Spleen (tissue), 13 donors: Measurements from ENCODE around the gene TMEM270. TPM values are rescaled to one million over a fixed set of nuclear protein-coding genes. Genes with fewer than 3 reads are reported as not detected.

Experiments used
- DNase-seq: peaks from one replicate; pipeline ENCODE4 v3.0.0-alpha.2; 2020
- H3K27ac ChIP-seq, 8 donors: fragments of 200-600 bp; sonication (generic) in 7 of 8; 1 replicate in 4 of 8; 2 replicates in 4 of 8; pipeline versions ENCODE4 v1.5.0 to v1.8.0; 2016 to 2021; ENCODE audit warnings: inconsistent platforms in 4 of 8, mild to moderate bottlenecking in 4 of 8, moderate library complexity in 1 of 8
- H3K27me3 ChIP-seq, 7 donors: fragments of 200-600 bp; sonication (generic) in 6 of 7; replicated peaks in 1 of 7; 1 replicate in 4 of 7; 2 replicates in 3 of 7; pipeline versions ENCODE4 v1.5.0 to v1.8.0; 2016 to 2021; ENCODE audit warnings: inconsistent platforms in 3 of 7, mild to moderate bottlenecking in 1 of 7
- H3K36me3 ChIP-seq, 6 donors: fragments of 200-600 bp; sonication (generic) in 5 of 6; 1 replicate in 4 of 6; 2 replicates in 2 of 6; pipeline versions ENCODE4 v1.5.0 to v1.8.0; 2016 to 2021; ENCODE audit warnings: inconsistent platforms in 2 of 6
- H3K4me1 ChIP-seq, 6 donors: fragments of 200-600 bp; sonication (generic) in 5 of 6; 1 replicate in 3 of 6; 2 replicates in 3 of 6; pipeline versions ENCODE4 v1.5.0 to v1.8.0; 2016 to 2021; ENCODE audit warnings: inconsistent platforms in 3 of 6
- H3K4me3 ChIP-seq, 8 donors: fragments of 200-600 bp; sonication (generic) in 7 of 8; 1 replicate in 4 of 8; 2 replicates in 4 of 8; pipeline versions ENCODE4 v1.5.0 to v1.8.0; 2016 to 2021; ENCODE audit warnings: inconsistent platforms in 4 of 8, mild to moderate bottlenecking in 4 of 8, moderate library complexity in 2 of 8
- H3K9me3 ChIP-seq, 8 donors: fragments of 200-600 bp; sonication (generic) in 7 of 8; 1 replicate in 4 of 8; 2 replicates in 4 of 8; pipeline versions ENCODE4 v1.5.0 to v1.8.0; 2016 to 2021; ENCODE audit warnings: inconsistent platforms in 4 of 8
- POLR2A ChIP-seq, 3 donors: fragments of 450-650 bp; IDR thresholded peaks; one replicate each; pipeline ENCODE4 v1.5.1; 2017; ENCODE audit warnings: antibody characterized with exemption in 3 of 3, mild to moderate bottlenecking in 1 of 3
- POLR2AphosphoS5 ChIP-seq, 3 donors: sonication (generic); formaldehyde crosslinking; IDR thresholded peaks; one replicate each; pipeline ENCODE4 v1.5.1; 2017; ENCODE audit warnings: antibody characterized with exemption in 3 of 3
- WGBS, 5 donors: extraction: QIAGEN DNeasy Blood & Tissue Kit in 3 of 5; methylation state at CpG; one replicate each; pipeline versions ENCODE4 v1.1.5 to v1.1.7; 2013 to 2018; 5-methylcytosine and 5-hydroxymethylcytosine counted together
- intact Hi-C: fragments of 100-400 bp; cut with DNase I; formaldehyde crosslinking; loops from one replicate; pipeline ENCODE4 v1.15.0; 2023; ENCODE audit warnings: low total_unique reads
- long read RNA-seq, 2 donors: transcript quantifications; one replicate each; lab custom pipeline, GENCODE V29; 2026
- polyA plus RNA-seq, 3 donors: library from polyadenylated mRNA; stranded (reverse); fragments of 200-250 nt; gene quantifications; one replicate each; pipeline ENCODE4 v1.2.1, GENCODE V29; 2013
- total RNA-seq, 7 donors: library from RNA; depleted of rRNA in 3 of 7; stranded (reverse); fragments of >200 nt in 3 of 7; fragmentation: NEBNext Ultra II Directional in 4 of 7; extraction: Animal tissue kit (Norgen Biotek cat#: 25700) in 4 of 7; gene quantifications; one replicate each; pipeline versions ENCODE4 v1.1.0 to v1.2.1, GENCODE V29; 2016 to 2021
- TF ChIP-seq, protein P1 (sequence below), 11 experiments: fragments of 200-600 bp in 7 of 11; fragments of 450-650 bp in 4 of 11; sonication (generic) in 4 of 11; IDR thresholded peaks in 8 of 11; conservative IDR thresholded peaks in 3 of 11; 1 replicate in 7 of 11; 2 replicates in 4 of 11; pipeline versions ENCODE4 v1.4.0 to v1.8.0; 2016 to 2021; ENCODE audit warnings: antibody characterized with exemption in 11 of 11, inconsistent platforms in 4 of 11, mild to moderate bottlenecking in 1 of 11
- donor health status: healthy with polysubstance abuse.
- donor health status: DM: no; HTN: no; CAD: no; lungs with moderate emphysema.
- donor health status: DM: no; HTN: no; CAD: no.
- donor health status: Bipolar disorder and iron deficiency.
- donor health status: healthy.
- donor health status: DM: no; HTN: no; CAD: no.
- donor health status: DM: yes; HTN: yes; CAD: no.

Gene TMEM270, protein sequence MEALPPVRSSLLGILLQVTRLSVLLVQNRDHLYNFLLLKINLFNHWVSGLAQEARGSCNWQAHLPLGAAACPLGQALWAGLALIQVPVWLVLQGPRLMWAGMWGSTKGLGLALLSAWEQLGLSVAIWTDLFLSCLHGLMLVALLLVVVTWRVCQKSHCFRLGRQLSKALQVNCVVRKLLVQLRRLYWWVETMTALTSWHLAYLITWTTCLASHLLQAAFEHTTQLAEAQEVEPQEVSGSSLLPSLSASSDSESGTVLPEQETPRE
- total RNA-seq: not detected
- polyA plus RNA-seq: not detected
- long read RNA-seq, donor 1: 0 reads
- long read RNA-seq, donor 2: 0 reads

DNA sequence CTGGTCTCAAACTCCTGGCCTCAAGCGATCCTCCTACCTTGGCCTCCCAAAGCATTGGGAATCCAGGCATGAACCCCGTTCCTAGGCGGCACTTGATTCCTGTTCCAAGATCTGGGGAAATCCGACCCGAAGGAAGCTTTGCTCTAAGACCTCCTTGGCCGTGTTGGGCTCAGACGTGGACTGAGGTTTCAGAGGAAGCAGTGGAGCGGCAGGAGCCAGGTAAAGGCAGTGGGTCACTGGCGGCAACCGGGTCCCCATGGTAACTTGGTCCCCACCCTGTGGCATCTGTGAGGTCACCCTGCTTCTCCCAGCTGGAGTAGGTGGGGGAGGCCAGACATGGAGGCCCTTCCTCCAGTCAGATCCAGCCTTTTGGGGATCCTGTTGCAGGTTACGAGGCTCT is at the start of gene TMEM270:
Gene TMEM270 (plus strand): TSS at position 301 of the 400 bp plus-strand sequence. CDS start 36 bp downstream, at position 337.
- H3K4me3 ChIP-seq: no peak within 1 kb of the TSS
- H3K9me3 ChIP-seq: no peaks in the 10 kb centered on the region
- WGBS, 5 donors: 83 to 92% (median 88%) methylated on average over 10 to 11 of the region's 11 CpGs
- H3K4me1 ChIP-seq: peaks cover under 1 to 2% (median 1%) of the 10 kb centered on the region in 6 donors
- H3K27ac ChIP-seq: no peak within 1 kb of the TSS
- H3K27me3 ChIP-seq: peaks cover 0 to 11% (median 0%) of the 10 kb centered on the region in 7 donors
- no peaks in the 10 kb centered on the region for H3K36me3 ChIP-seq
- intact Hi-C loops: loop anchor here (10.0 kb wide), 1 partner anchor 544 kb away; no protein-coding TSS in a partner anchor
- TF ChIP-seq, protein P1, sequence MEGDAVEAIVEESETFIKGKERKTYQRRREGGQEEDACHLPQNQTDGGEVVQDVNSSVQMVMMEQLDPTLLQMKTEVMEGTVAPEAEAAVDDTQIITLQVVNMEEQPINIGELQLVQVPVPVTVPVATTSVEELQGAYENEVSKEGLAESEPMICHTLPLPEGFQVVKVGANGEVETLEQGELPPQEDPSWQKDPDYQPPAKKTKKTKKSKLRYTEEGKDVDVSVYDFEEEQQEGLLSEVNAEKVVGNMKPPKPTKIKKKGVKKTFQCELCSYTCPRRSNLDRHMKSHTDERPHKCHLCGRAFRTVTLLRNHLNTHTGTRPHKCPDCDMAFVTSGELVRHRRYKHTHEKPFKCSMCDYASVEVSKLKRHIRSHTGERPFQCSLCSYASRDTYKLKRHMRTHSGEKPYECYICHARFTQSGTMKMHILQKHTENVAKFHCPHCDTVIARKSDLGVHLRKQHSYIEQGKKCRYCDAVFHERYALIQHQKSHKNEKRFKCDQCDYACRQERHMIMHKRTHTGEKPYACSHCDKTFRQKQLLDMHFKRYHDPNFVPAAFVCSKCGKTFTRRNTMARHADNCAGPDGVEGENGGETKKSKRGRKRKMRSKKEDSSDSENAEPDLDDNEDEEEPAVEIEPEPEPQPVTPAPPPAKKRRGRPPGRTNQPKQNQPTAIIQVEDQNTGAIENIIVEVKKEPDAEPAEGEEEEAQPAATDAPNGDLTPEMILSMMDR (IDR thresholded peaks at IDR 0.05 in 8 of 11, conservative IDR thresholded peaks at IDR 0.05 in 3 of 11): no peak
- no peak for TF ChIP-seq POLR2AphosphoS5 (IDR thresholded peaks at IDR 0.05)
- no peak for TF ChIP-seq POLR2A (IDR thresholded peaks at IDR 0.05)
- no peak for DNase-seq

DNA sequence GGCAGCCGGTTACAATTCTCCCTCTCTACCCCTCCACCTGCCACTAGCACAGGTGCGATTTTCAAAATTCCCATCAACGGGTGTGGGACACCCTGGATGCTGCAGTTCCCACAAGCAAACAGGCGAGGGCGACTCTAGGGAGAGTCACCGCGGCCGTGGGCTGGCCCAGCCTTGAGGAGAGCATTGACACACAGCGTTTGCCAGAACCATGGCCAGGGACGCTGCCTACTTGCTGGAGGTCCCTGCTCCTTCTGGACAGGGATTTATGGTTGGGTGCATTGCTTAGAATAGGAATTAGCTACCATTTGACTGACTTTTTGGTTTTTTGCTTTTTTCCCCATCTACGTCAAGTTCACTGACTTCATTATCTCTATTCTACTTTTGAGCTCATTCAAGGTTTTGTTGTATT is 49.2 kb upstream of the TMEM270 start:
- TF ChIP-seq POLR2A (IDR thresholded peaks at IDR 0.05) (no peak), POLR2AphosphoS5 (IDR thresholded peaks at IDR 0.05) (peak in 2 of 3 donors; percentile 14 to 26)
- TF ChIP-seq, protein P1 (IDR thresholded peaks at IDR 0.05 in 8 of 11, conservative IDR thresholded peaks at IDR 0.05 in 3 of 11): peak; percentile 66 to 87 (median 79)
- no peaks in the 10 kb centered on the region for H3K36me3 ChIP-seq
- H3K4me3 ChIP-seq: no peak overlapping the region
- peak; percentile 86 for DNase-seq
- no peaks in the 10 kb centered on the region for H3K4me1 ChIP-seq
- H3K27me3 ChIP-seq: peaks cover 0 to 24% (median 3%) of the 10 kb centered on the region in 7 donors
- intact Hi-C loops: loop anchor here (5.0 kb wide), 1 partner anchor 46 kb away; no protein-coding TSS in a partner anchor
- 12 to 15% (median 14%) methylated on average over 11 of the region's 11 CpGs for WGBS, 5 donors
- peaks cover 0 to 20% (median 16%) of the 10 kb centered on the region in 8 donors for H3K9me3 ChIP-seq
- H3K27ac ChIP-seq: no peak overlapping the region

DNA sequence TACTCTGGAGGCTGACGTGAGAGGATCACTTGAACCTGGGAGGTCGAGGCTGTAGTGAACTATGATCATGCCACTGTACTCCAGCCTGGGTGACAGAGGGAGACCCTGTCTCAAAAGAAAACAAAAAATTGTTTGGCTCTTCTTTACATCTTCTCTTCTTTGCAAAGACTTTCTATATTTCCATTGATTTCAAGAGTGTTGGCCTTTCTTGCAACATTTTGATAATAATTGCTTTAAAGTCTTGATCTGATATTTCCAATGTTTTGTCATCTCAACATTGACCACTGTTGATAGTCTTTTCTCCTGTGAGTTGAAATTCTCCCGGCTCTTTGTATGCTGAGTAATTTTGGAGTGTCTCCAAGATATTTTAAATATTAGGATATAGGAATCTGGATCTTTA is 48.0 kb upstream of the TMEM270 start:
- Histone ChIP-seq H3K4me1 (no peaks in the 10 kb centered on the region), H3K27ac (no peak overlapping the region), H3K4me3 (no peak overlapping the region), H3K36me3 (no peaks in the 10 kb centered on the region), H3K9me3 (peaks cover 0 to 20% (median 16%) of the 10 kb centered on the region in 8 donors), H3K27me3 (peaks cover 0 to 24% (median 3%) of the 10 kb centered on the region in 7 donors)
- WGBS, 5 donors: 83 to 94% (median 91%) methylated on average over 3 of the region's 3 CpGs
- DNase-seq: no peak
- intact Hi-C loops: loop anchor here (5.0 kb wide), 1 partner anchor 44 kb away; no protein-coding TSS in a partner anchor
- TF ChIP-seq, protein P1 (IDR thresholded peaks at IDR 0.05 in 8 of 11, conservative IDR thresholded peaks at IDR 0.05 in 3 of 11): no peak
- TF ChIP-seq POLR2A (IDR thresholded peaks at IDR 0.05) (no peak), POLR2AphosphoS5 (IDR thresholded peaks at IDR 0.05) (no peak)

DNA sequence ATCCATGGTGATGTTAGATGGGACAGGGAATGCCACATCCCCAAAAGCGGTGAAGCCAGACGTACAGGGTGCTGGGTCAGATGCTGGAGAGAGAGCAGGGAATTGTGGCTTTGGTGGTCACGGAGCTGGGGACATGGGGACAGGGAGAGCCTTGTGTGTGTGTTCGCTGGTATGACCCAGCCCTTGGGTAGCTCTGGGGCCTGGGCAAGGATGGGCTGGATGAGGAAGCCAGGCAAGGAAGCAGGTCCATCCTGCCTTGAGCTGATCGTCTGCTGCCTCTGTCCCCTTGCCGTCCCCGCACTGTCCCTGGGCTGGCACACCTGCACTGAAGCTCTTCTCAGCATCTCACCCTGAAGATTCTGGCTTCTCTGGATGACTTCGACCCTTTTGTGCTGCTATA is 45.5 kb upstream of the TMEM270 start:
- intact Hi-C loops: no loop called here
- Histone ChIP-seq H3K36me3 (no peaks in the 10 kb centered on the region), H3K27ac (no peak overlapping the region), H3K27me3 (peaks cover 0 to 24% (median 3%) of the 10 kb centered on the region in 7 donors), H3K9me3 (peaks cover 0 to 20% (median 16%) of the 10 kb centered on the region in 8 donors), H3K4me3 (no peak overlapping the region), H3K4me1 (no peaks in the 10 kb centered on the region)
- whole genome bisulfite sequencing, 5 donors: 75 to 80% (median 78%) methylated on average over 8 of the region's 8 CpGs
- no peak for TF ChIP-seq POLR2AphosphoS5 (IDR thresholded peaks at IDR 0.05)
- TF ChIP-seq POLR2A (IDR thresholded peaks at IDR 0.05): no peak
- TF ChIP-seq, protein P1 (IDR thresholded peaks at IDR 0.05 in 8 of 11, conservative IDR thresholded peaks at IDR 0.05 in 3 of 11): no peak
- peak; percentile 46 for DNase-seq
